Measurements from ENCODE around the gene GABRG2.

- TF ChIP-seq POLR2A (IDR thresholded peaks at IDR 0.05) (no peak), POLR2AphosphoS5 (IDR thresholded peaks at IDR 0.05) (no peak), EP300 (IDR thresholded peaks at IDR 0.05) (no peak)
- TF ChIP-seq, protein P1, sequence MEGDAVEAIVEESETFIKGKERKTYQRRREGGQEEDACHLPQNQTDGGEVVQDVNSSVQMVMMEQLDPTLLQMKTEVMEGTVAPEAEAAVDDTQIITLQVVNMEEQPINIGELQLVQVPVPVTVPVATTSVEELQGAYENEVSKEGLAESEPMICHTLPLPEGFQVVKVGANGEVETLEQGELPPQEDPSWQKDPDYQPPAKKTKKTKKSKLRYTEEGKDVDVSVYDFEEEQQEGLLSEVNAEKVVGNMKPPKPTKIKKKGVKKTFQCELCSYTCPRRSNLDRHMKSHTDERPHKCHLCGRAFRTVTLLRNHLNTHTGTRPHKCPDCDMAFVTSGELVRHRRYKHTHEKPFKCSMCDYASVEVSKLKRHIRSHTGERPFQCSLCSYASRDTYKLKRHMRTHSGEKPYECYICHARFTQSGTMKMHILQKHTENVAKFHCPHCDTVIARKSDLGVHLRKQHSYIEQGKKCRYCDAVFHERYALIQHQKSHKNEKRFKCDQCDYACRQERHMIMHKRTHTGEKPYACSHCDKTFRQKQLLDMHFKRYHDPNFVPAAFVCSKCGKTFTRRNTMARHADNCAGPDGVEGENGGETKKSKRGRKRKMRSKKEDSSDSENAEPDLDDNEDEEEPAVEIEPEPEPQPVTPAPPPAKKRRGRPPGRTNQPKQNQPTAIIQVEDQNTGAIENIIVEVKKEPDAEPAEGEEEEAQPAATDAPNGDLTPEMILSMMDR (IDR thresholded peaks at IDR 0.05): no peak
These were observed 30.1 kb upstream of the GABRG2 start for GRCh38 chr5:162037431-162037830.

All from sigmoid colon (tissue), 4 donors.